Breast epithelium (tissue), 4 donors: ENCODE results near the gene CUL7. TPM values are rescaled to one million over a fixed set of nuclear protein-coding genes. Genes with fewer than 3 reads are reported as not detected.

ENCODE experiments used
- DNase-seq, 2 donors: peaks; one replicate each; pipeline ENCODE4 v3.0.0-alpha.2; 2019; ENCODE audit warnings: low spot score in 2 of 2
- H3K27ac ChIP-seq, 2 donors: fragments of 200-600 bp; sonication (generic) in 1 of 2; one replicate each; pipeline ENCODE4 v1.5.1; 2016 to 2019; ENCODE audit warnings: mild to moderate bottlenecking in 1 of 2
- H3K27me3 ChIP-seq, 2 donors: fragments of 200-600 bp; sonication (generic) in 1 of 2; one replicate each; pipeline versions ENCODE4 v1.5.1 to v1.6.0; 2017 to 2019; ENCODE audit warnings: control low read depth in 1 of 2, mild to moderate bottlenecking in 1 of 2
- H3K36me3 ChIP-seq: fragments of 200-600 bp; one replicate; pipeline ENCODE4 v1.5.1; 2019
- H3K4me1 ChIP-seq, 2 donors: fragments of 200-600 bp; sonication (generic); one replicate each; pipeline ENCODE4 v1.5.1; 2016 to 2019; ENCODE audit warnings: control low read depth in 1 of 2
- H3K4me3 ChIP-seq, 3 donors: fragments of 200-600 bp; sonication (generic); 1 replicate in 2 of 3; 2 replicates in 1 of 3; pipeline ENCODE4 v1.5.1; 2016 to 2019; ENCODE audit warnings: mild to moderate bottlenecking in 3 of 3, moderate library complexity in 2 of 3
- H3K9me3 ChIP-seq, 2 donors: fragments of 200-600 bp; sonication (generic) in 1 of 2; one replicate each; pipeline ENCODE4 v1.5.1; 2016 to 2019; ENCODE audit warnings: control low read depth in 1 of 2
- CTCF ChIP-seq, 3 donors: fragments of 450-650 bp; IDR thresholded peaks; one replicate each; pipeline ENCODE4 v1.5.1; 2016 to 2017; ENCODE audit warnings: antibody characterized with exemption in 3 of 3, mild to moderate bottlenecking in 3 of 3, moderate library complexity in 3 of 3
- POLR2A ChIP-seq: fragments of 450-650 bp; IDR thresholded peaks from one replicate; pipeline ENCODE4 v1.6.1; 2016; ENCODE audit warnings: antibody characterized with exemption, mild to moderate bottlenecking, moderate library complexity
- POLR2AphosphoS5 ChIP-seq, 3 donors: sonication (generic); formaldehyde crosslinking; IDR thresholded peaks; one replicate each; pipeline ENCODE4 v1.6.1; 2017; ENCODE audit warnings: antibody characterized with exemption in 3 of 3
- intact Hi-C: fragments of 100-400 bp; cut with DNase I; formaldehyde crosslinking; loops from one replicate; pipeline ENCODE4 v1.15.1; 2023; ENCODE audit warnings: low total_unique reads
- total RNA-seq, 3 donors: library from RNA; depleted of rRNA; stranded (reverse); fragments of >200 nt; gene quantifications; one replicate each; pipeline ENCODE4 v1.1.0, GENCODE V29; 2016

The CUL7 gene
- total RNA-seq, 3 donors from 2014 or later: 12.6 to 21.4 (median 19.3) TPM

GRCh38 chr6:43077333-43077809 lies 23.7 kb upstream of the CUL7 start:
- intact Hi-C loops: no loop called here
- H3K27ac ChIP-seq: peak overlapping the region; percentile 82 to 89

GRCh38 chr6:43076464-43077332 lies 23.0 kb upstream of the CUL7 start:
- intact Hi-C loops: no loop called here
- Histone ChIP-seq H3K9me3 (no peaks in the 10 kb centered on the region), H3K4me1 (peaks cover 0 to 3% of the 10 kb centered on the region in 2 donors), H3K4me3 (peak overlapping the region; percentile 50 to 88 (median 85)), H3K27me3 (no peaks in the 10 kb centered on the region), H3K36me3 (no peaks in the 10 kb centered on the region), H3K27ac (peak overlapping the region; percentile 82 to 89)
- peak; percentile 40 to 63 for DNase-seq
- TF ChIP-seq POLR2A: no peak
- no peak for TF ChIP-seq CTCF (IDR thresholded peaks at IDR 0.05)
- TF ChIP-seq POLR2AphosphoS5 (IDR thresholded peaks at IDR 0.05): no peak

More at GRCh38 chr6:43077333-43077809, 23.7 kb upstream of the CUL7 start:
- TF ChIP-seq POLR2AphosphoS5 (IDR thresholded peaks at IDR 0.05) (no peak), CTCF (IDR thresholded peaks at IDR 0.05) (no peak), POLR2A (no peak)
- Histone ChIP-seq H3K36me3 (no peaks in the 10 kb centered on the region), H3K4me3 (peak overlapping the region; percentile 50 to 88 (median 85)), H3K9me3 (no peaks in the 10 kb centered on the region), H3K27me3 (no peaks in the 10 kb centered on the region), H3K4me1 (peaks cover 0 to 3% of the 10 kb centered on the region in 2 donors)
- no peak for DNase-seq

- H3K27me3 ChIP-seq: no peaks in the 10 kb centered on the region
- no peaks in the 10 kb centered on the region for H3K36me3 ChIP-seq
- peak within 1 kb of the TSS; percentile 82 to 89 for H3K27ac ChIP-seq
- intact Hi-C loops: no loop called here
- peak; percentile 56 to 65 for DNase-seq
- no peak for TF ChIP-seq POLR2AphosphoS5 (IDR thresholded peaks at IDR 0.05)
- no peak for TF ChIP-seq POLR2A
- no peak for TF ChIP-seq CTCF (IDR thresholded peaks at IDR 0.05)
- no peaks in the 10 kb centered on the region for H3K9me3 ChIP-seq
- H3K4me3 ChIP-seq: peak within 1 kb of the TSS; percentile 50 to 88 (median 85)
- H3K4me1 ChIP-seq: peaks cover 0 to 3% of the 10 kb centered on the region in 2 donors
Observed at GRCh38 chr6:43075670-43076463, 22.2 kb upstream of the CUL7 start, which contains the start of gene PTK7. Gene PTK7, plus strand, starts transcription at chr6:43076314. Its CDS starts 175 bp downstream, at chr6:43076489.

GRCh38 chr6:43074847-43075669 lies 21.4 kb upstream of the CUL7 start:
- Histone ChIP-seq H3K27ac (peak overlapping the region; percentile 82 to 89), H3K36me3 (no peaks in the 10 kb centered on the region), H3K4me3 (peak overlapping the region in 2 of 3 donors; percentile 85 to 88), H3K9me3 (no peaks in the 10 kb centered on the region), H3K4me1 (peaks cover 0 to 3% of the 10 kb centered on the region in 2 donors), H3K27me3 (no peaks in the 10 kb centered on the region)
- DNase-seq: no peak
- intact Hi-C loops: no loop called here
- TF ChIP-seq POLR2A (no peak), POLR2AphosphoS5 (IDR thresholded peaks at IDR 0.05) (no peak), CTCF (IDR thresholded peaks at IDR 0.05) (no peak)
